Measurements from ENCODE around the gene NEDD4L. TPM values are rescaled to one million over a fixed set of nuclear protein-coding genes. Genes with fewer than 3 reads are reported as not detected.
A peak's percentile ranks its signal among the peaks of the same experiment; 100 is the strongest.

NEDD4L gene
- total and polyA plus RNA-seq, 3 donors from 2014 or later: 14.3 to 43.1 (median 42.7) TPM

- Histone ChIP-seq H3K4me1 (peaks cover 12% of the 10 kb centered on the region), H3K27me3 (no peaks in the 10 kb centered on the region), H3K36me3 (ENCODE audit: low read depth, missing control alignments) (no peaks in the 10 kb centered on the region), H3K9me3 (no peaks in the 10 kb centered on the region), H3K27ac (peak overlapping the region in 1 of 2 donors; percentile 38), H3K4me3 (no peak overlapping the region)
- TF ChIP-seq, protein P1, sequence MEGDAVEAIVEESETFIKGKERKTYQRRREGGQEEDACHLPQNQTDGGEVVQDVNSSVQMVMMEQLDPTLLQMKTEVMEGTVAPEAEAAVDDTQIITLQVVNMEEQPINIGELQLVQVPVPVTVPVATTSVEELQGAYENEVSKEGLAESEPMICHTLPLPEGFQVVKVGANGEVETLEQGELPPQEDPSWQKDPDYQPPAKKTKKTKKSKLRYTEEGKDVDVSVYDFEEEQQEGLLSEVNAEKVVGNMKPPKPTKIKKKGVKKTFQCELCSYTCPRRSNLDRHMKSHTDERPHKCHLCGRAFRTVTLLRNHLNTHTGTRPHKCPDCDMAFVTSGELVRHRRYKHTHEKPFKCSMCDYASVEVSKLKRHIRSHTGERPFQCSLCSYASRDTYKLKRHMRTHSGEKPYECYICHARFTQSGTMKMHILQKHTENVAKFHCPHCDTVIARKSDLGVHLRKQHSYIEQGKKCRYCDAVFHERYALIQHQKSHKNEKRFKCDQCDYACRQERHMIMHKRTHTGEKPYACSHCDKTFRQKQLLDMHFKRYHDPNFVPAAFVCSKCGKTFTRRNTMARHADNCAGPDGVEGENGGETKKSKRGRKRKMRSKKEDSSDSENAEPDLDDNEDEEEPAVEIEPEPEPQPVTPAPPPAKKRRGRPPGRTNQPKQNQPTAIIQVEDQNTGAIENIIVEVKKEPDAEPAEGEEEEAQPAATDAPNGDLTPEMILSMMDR (IDR thresholded peaks at IDR 0.05): no peak
- TF ChIP-seq POLR2A (IDR thresholded peaks at IDR 0.05): no peak
- DNase-seq: no peak
- WGBS, 2 donors: 75 to 80% methylated on average over 4 of the region's 4 CpGs
- intact Hi-C loops (cut with DNase I; ENCODE audit: low total_unique reads): no loop called here
Observed at GRCh38 chr18:58286632-58287352, 242.8 kb downstream of the NEDD4L start.

DNA sequence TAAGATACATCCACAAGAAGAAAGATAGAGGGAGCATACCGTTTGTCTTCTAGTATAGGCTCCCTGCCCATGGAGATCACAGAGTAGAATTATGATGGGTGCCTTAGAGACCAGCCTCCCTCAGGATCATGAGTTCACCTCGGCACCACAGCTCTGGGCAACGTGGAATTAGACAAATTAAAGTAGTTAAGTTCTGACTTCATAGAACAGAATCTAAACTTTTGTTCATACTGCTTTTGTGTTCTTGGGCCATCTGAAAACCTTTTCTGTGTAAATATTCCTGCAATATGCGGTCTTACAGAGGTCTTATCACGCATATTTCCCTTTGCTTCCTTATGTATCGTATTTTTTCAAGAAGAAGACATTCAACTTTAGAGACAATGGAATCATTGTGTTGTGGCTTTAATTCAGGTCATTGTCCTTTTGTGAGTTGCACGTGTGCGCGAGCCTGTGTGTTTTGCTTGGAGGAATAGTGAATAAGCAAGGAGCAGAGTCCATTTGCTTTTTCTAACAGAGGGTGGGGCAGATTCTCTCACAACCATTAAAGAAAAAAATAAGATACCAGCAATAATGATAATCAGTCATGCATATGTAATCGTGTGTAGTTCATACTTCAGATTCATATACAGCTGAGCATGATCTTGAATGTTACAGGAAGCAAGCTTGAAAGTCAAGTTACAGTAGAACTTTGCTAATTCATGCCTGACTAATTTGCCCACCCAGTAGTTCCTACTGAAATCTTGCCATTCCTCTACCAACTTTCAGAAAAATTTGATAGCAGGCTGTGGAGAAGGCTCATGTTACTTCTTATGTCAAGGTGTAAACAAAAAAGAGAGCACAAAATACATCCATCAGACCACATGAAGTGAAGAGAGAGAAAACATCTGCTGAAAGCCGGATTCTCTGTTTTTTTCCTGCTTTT is 243.6 kb downstream of the NEDD4L start:
- no peak for TF ChIP-seq POLR2A (IDR thresholded peaks at IDR 0.05)
- WGBS, 2 donors: 55 to 62% methylated on average over 11 of the region's 11 CpGs
- Histone ChIP-seq H3K36me3 (ENCODE audit: low read depth, missing control alignments) (no peaks in the 10 kb centered on the region), H3K9me3 (no peaks in the 10 kb centered on the region), H3K4me1 (peaks cover 12% of the 10 kb centered on the region), H3K27me3 (no peaks in the 10 kb centered on the region), H3K27ac (peak overlapping the region in 1 of 2 donors; percentile 38), H3K4me3 (no peak overlapping the region)
- intact Hi-C loops (cut with DNase I; ENCODE audit: low total_unique reads): no loop called here
- DNase-seq: peak; percentile 70

DNA sequence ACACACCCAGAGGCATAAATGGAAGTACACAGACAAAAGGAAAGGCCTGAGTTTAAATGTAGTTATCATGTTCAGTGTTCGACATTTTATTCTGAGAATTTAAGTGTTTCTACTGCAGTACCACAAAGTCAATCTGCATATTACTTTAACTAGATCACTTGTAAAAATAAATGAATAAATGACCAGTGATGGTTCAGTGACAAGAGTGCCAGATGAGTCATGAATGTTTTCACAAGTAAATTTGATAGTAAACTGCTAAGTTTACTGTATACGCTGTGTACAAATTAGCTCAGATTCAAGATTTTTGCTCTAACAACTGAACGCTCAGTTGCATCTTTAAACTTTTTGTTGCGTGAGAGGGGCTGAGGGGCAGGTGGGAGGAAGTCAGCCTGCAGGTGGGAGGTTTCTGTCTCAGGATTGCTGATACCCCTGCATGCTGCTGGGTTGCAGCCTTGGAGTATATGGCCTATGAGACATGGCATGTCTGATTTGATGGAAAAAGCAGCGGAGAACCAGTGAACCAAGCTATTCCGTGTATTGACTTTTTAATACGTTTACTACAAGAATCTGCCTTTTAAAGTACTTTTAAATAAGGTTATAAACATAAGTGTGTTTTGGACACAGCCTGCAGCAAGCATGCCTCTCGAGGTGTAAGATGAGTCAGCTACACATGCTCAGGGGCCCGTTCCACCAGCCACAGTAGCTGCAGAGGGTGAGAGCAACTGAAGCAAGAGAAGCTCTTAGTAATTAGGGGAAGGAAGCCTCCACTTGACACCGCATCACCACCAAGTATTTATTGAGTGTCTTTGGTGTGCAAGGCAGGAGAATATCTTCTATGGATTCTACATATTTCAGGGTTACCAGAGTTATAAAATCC is 245.1 kb downstream of the NEDD4L start:
- Histone ChIP-seq H3K9me3 (no peaks in the 10 kb centered on the region), H3K36me3 (ENCODE audit: low read depth, missing control alignments) (no peaks in the 10 kb centered on the region), H3K4me1 (peaks cover 12% of the 10 kb centered on the region), H3K4me3 (no peak overlapping the region), H3K27ac (no peak overlapping the region), H3K27me3 (no peaks in the 10 kb centered on the region)
- TF ChIP-seq, protein P1 (IDR thresholded peaks at IDR 0.05): no peak
- no peak for DNase-seq
- intact Hi-C loops (cut with DNase I; ENCODE audit: low total_unique reads): no loop called here
- WGBS, 2 donors: 80 to 86% methylated on average over 10 of the region's 10 CpGs

DNA sequence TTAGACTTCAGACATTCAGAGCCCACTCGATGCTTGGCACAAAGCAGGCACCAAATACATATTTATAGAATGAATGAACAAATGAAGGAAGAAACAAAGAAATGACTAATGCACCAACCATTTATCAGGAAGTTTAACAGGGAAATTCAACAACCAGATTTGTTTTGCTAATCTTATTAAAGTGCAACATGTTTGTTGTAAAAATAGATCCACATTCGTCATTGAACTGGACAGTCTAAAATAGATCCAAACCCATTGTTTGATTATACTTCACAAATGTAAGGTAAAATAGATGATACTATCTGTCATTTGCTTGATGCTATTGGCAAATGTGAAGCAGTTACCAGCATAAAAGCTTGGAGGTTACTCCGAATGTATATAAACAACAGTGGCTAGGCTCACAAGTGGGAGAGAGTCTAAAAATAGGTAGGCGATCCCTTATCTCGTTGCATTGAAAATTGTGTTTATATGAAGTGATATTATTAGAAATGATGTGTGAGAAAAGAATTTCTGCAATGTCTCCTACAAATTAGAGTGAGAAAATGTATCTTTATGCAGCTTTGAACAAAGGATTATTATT is 246.2 kb downstream of the NEDD4L start:
- intact Hi-C loops (cut with DNase I; ENCODE audit: low total_unique reads): no loop called here
- Histone ChIP-seq H3K4me3 (no peak overlapping the region), H3K9me3 (no peaks in the 10 kb centered on the region), H3K4me1 (peaks cover 12% of the 10 kb centered on the region), H3K27me3 (no peaks in the 10 kb centered on the region), H3K27ac (peak overlapping the region in 1 of 2 donors; percentile 57), H3K36me3 (ENCODE audit: low read depth, missing control alignments) (no peaks in the 10 kb centered on the region)
- WGBS, 2 donors: 57 to 62% methylated on average over 5 of the region's 5 CpGs
- DNase-seq: no peak
- no peak for TF ChIP-seq POLR2A (IDR thresholded peaks at IDR 0.05)
- TF ChIP-seq, protein P1 (IDR thresholded peaks at IDR 0.05): no peak

Measured in testis (tissue), 3 donors.